Measurements from ENCODE around the gene TAF11L6. TPM values are rescaled to one million over a fixed set of nuclear protein-coding genes. Genes with fewer than 3 reads are reported as not detected.
"Not testable (repeated sequence)": the region's sequence is repeated elsewhere in the genome, so short reads cannot be mapped to it uniquely, and the experiment has no call there.

TAF11L6 gene
- total and polyA plus RNA-seq, 2 of the 8 experiments (the other 6 are each of a cell fraction or from before 2014, with no cell fraction given): not detected

DNA sequence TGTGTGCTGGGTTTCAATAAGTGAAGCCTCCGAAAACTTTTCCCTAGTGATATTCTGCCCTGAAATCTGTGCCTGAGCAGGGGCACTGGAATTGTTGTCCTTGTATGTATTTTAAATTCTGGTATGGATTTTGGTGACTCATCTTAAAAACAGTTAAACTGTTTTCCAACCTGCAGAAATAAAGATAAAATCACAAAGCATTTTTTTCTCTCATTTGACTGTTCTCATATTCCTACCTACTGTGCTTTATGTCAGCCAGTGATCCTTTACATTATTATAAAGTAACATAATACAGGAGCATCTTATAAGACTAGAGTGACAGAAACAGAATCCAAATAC, 41.3 kb upstream of the TAF11L6 start (continued):
- TF ChIP-seq SRF (IDR thresholded peaks at IDR 0.05; ENCODE audit: low read depth, low read length) (no peak), SP1 (IDR thresholded peaks at IDR 0.05; ENCODE audit: low read depth, low read length) (no peak), CHD2 (IDR thresholded peaks at IDR 0.05; ENCODE audit: low read length) (no peak), ASH2L (IDR thresholded peaks at IDR 0.05; ENCODE audit: low read length) (no peak), CREB1 (IDR thresholded peaks at IDR 0.05) (no peak)

DNA sequence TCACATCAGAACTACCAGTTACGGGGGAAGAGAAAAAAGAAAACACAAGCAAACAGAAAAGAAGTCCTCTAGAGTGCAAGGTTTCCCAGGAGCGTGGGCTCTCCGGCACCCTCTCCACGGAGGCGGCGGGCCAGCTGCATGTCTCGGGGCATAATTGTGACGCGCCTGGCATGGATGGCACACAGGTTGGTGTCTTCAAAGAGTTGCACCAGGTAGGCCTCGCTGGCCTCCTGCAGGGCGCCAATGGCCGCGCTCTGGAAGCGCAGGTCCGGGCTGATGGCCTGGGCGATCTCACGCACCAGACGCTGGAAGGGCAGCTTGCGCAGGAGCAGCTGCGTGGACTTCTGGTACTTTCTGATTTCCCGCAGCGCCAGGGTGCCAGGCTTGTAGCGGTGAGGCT, 37.2 kb upstream of the TAF11L6 start:
- H4K5ac ChIP-seq (ENCODE audit: insufficient read length, low read depth, low read length); H3K56ac ChIP-seq (replicated peaks; ENCODE audit: insufficient read length, low read depth, low read length); FAIRE-seq; POLR2A ChIA-PET (ENCODE audit: partially characterized antibody); H3K4me2 ChIP-seq (ENCODE audit: insufficient read depth in 1 of 2, low read depth in 2 of 2, low read length in 2 of 2); H3K36me3 ChIP-seq (ENCODE audit: control insufficient read depth in 2 of 4, insufficient read depth in 4 of 4, low read length in 3 of 4); H4K8ac ChIP-seq (ENCODE audit: extremely low read depth, insufficient read depth, low read length); H3K79me1 ChIP-seq (ENCODE audit: low read depth, low read length); H2BK20ac ChIP-seq (ENCODE audit: low read length); H3K23me2 ChIP-seq (ENCODE audit: low read depth, low read length); H3K4ac ChIP-seq (replicated peaks; ENCODE audit: insufficient read length, low read depth, low read length); H2AFZ ChIP-seq (ENCODE audit: low read length); H3K9ac ChIP-seq (replicated peaks in 1 of 4; ENCODE audit: extremely low read depth in 1 of 4, low read depth in 3 of 4, low read length in 3 of 4); H3K9me3 ChIP-seq (ENCODE audit: insufficient read depth in 2 of 2, low read depth in 1 of 2, low read length in 1 of 2); H3K27me3 ChIP-seq (replicated peaks in 1 of 4; ENCODE audit: control insufficient read depth in 3 of 4, extremely low read depth in 1 of 4, insufficient read depth in 3 of 4, low read length in 3 of 4); DNase-seq (ENCODE audit: low read depth in 1 of 2, low spot score in 2 of 2); H2BK120ac ChIP-seq (replicated peaks; ENCODE audit: low read depth, low read length); H3K18ac ChIP-seq (ENCODE audit: extremely low read depth, low read length); H4K91ac ChIP-seq (replicated peaks; ENCODE audit: insufficient read length, low read length); H3K4me3 ChIP-seq (ENCODE audit: extremely low read depth in 1 of 4, insufficient read depth in 2 of 4, low read depth in 3 of 4, low read length in 4 of 4); H2BK5ac ChIP-seq (ENCODE audit: low read depth, low read length); H3K23ac ChIP-seq (ENCODE audit: insufficient read length); H3K14ac ChIP-seq (ENCODE audit: insufficient read length); H3K4me1 ChIP-seq (replicated peaks in 1 of 4; ENCODE audit: control insufficient read depth in 3 of 4, insufficient read depth in 4 of 4, low read length in 3 of 4); CTCF ChIA-PET (ENCODE audit: partially characterized antibody); H2BK12ac ChIP-seq (ENCODE audit: low read depth, low read length); H3K79me2 ChIP-seq (ENCODE audit: control insufficient read depth in 1 of 2, insufficient read depth in 2 of 2, low read length in 2 of 2); H2BK15ac ChIP-seq (ENCODE audit: low read length); H4K20me1 ChIP-seq (replicated peaks in 1 of 2; ENCODE audit: control insufficient read depth in 1 of 2, insufficient read depth in 2 of 2, low read length in 2 of 2); H3K27ac ChIP-seq (ENCODE audit: low read depth, low read length); H2AK5ac ChIP-seq (ENCODE audit: low read depth, low read length): not testable (repeated sequence)
- WGBS, 2 experiments (ENCODE audit: extremely low coverage in 1 of 2, insufficient coverage in 1 of 2, insufficient read length in 1 of 2, insufficient replicate concordance in 2 of 2, low coverage in 1 of 2, low lambda C conversion rate in 2 of 2, missing lambda C conversion rate in 1 of 2): 92% methylated on average over 13 of the region's 23 CpGs; no CpG with 5 or more reads in 1 of the 2 experiments
